Right lobe of liver (tissue), 6 donors: ENCODE measurements around the gene CRAMP1. TPM values are rescaled to one million over a fixed set of nuclear protein-coding genes. Genes with fewer than 3 reads are reported as not detected.

Source experiments
- ATAC-seq, 4 donors: fragments of 200-7000 bp; cut with Tn5 transposase; one replicate each; pipeline ENCODE4 v1.9.1; 2020; ENCODE audit warnings: mild to moderate bottlenecking in 4 of 4, moderate library complexity in 4 of 4
- DNase-seq, 3 donors: peaks; one replicate each; pipeline ENCODE4 v3.0.0-alpha.2; 2020
- H3K27ac ChIP-seq, 3 donors: fragments of 200-600 bp; one replicate each; pipeline ENCODE4 v1.8.0; 2022
- H3K27me3 ChIP-seq, 2 donors: fragments of 200-600 bp; one replicate each; pipeline ENCODE4 v1.8.0; 2022
- H3K36me3 ChIP-seq, 4 donors: fragments of 200-600 bp; sonication (generic) in 1 of 4; one replicate each; pipeline versions ENCODE4 v1.5.1 to v1.8.0; 2017 to 2022; ENCODE audit warnings: control low read depth in 1 of 4
- H3K4me1 ChIP-seq, 4 donors: fragments of 200-600 bp; sonication (generic) in 1 of 4; one replicate each; pipeline versions ENCODE4 v1.5.1 to v1.8.0; 2017 to 2022; ENCODE audit warnings: control low read depth in 1 of 4
- H3K4me3 ChIP-seq, 3 donors: fragments of 200-600 bp; one replicate each; pipeline ENCODE4 v1.8.0; 2022
- H3K9me3 ChIP-seq, 4 donors: fragments of 200-600 bp; sonication (generic) in 1 of 4; one replicate each; pipeline versions ENCODE4 v1.5.1 to v1.8.0; 2017 to 2022; ENCODE audit warnings: control low read depth in 1 of 4
- POLR2A ChIP-seq: fragments of 450-650 bp; IDR thresholded peaks from one replicate; pipeline ENCODE4 v1.6.1; 2017; ENCODE audit warnings: antibody characterized with exemption, mild to moderate bottlenecking
- WGBS: methylation state at CpG from one replicate; pipeline ENCODE4 v1.1.6; 2018; ENCODE audit warnings: low coverage, low lambda C conversion rate; ENCODE audit not compliant: insufficient coverage; ENCODE audit errors: missing lambda C conversion rate; 5-methylcytosine and 5-hydroxymethylcytosine counted together
- intact Hi-C, 2 donors: fragments of 100-400 bp; cut with DNase I; formaldehyde crosslinking; loops; one replicate each; pipeline versions ENCODE4 v1.11.2 to v1.14.1; 2022
- total RNA-seq, 6 experiments: library from RNA; depleted of rRNA in 2 of 6; stranded (reverse); fragments of >200 nt in 2 of 6; fragmentation: NEBNext Ultra II Directional in 3 of 6; extraction: Animal tissue kit (Norgen Biotek cat#: 25700) in 3 of 6; gene quantifications; one replicate each; pipeline versions ENCODE4 v1.1.0 to v1.2.4, GENCODE V29; 2016 to 2023
- TF ChIP-seq, protein P1 (sequence below), 4 donors: fragments of 200-600 bp in 3 of 4; fragments of 450-650 bp in 1 of 4; IDR thresholded peaks; one replicate each; pipeline versions ENCODE4 v1.5.1 to v1.8.0; 2016 to 2022; ENCODE audit warnings: antibody characterized with exemption in 4 of 4, mild to moderate bottlenecking in 2 of 4
- donor health status: DM: no; HTN: yes; CAD: no.
- donor health status: DM: no; HTN: no; CAD: no.
- donor health status: DM: no; HTN: no; CAD: no.
- donor health status: DM: no; HTN: yes; CAD: no.
- donor health status: DM: no; HTN: yes; CAD: no.

CRAMP1 gene
- total RNA-seq, 6 experiments from 2014 or later, result 2.9 to 8.4 (median 5.8) TPM

DNA sequence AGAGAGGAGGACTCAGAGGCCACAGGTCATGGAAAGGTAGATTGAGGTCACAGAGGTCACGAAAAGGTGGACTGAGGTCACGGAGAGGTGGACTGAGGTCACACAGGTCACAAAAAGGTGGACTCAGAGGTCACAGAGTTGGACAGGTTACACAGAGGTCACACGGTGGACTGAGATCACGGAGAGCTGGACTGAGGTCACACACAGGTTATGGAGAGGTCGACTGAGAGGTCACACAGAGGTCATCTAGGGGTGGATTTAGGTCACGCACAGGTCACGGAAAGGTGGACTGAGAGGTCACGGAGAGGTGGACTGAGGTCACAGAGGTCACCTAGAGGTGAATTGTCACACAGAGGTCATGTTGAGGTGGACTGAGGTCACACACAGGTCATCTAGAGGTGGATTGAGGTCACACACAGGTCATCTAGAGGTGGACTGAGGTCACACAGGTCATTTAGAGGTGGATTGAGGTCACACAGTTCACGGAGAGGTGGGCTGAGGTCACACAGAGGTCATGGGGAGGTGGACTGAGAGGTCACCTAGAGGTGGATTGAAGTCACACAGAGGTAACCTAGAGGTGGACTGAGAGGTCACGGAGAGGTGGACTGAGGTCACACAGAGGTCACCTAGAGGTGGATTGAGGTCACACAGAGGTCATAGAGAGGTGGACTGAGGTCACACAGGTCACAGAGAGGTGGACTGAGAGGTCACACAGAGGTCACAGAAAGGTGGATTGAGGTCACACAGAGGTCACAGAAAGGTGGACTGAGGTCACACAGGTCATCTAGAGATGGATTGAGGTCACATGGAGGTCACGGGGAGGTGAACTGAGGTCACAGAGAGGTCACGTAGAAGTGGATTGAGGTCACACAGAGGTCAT, 39.2 kb downstream of the CRAMP1 start:
- Histone ChIP-seq H3K9me3 (no peaks in the 10 kb centered on the region), H3K27me3 (no peaks in the 10 kb centered on the region), H3K27ac (no peak overlapping the region), H3K4me1 (no peaks in the 10 kb centered on the region), H3K4me3 (no peak overlapping the region), H3K36me3 (peaks cover 0 to 46% (median 18%) of the 10 kb centered on the region in 4 donors)
- 66% methylated on average over 10 of the region's 12 CpGs for WGBS
- DNase-seq, result peak in 1 of 3 donors; percentile 40
- intact Hi-C loops, result no loop called here
- no peak for ATAC-seq
- TF ChIP-seq POLR2A, result no peak
- TF ChIP-seq, protein P1, sequence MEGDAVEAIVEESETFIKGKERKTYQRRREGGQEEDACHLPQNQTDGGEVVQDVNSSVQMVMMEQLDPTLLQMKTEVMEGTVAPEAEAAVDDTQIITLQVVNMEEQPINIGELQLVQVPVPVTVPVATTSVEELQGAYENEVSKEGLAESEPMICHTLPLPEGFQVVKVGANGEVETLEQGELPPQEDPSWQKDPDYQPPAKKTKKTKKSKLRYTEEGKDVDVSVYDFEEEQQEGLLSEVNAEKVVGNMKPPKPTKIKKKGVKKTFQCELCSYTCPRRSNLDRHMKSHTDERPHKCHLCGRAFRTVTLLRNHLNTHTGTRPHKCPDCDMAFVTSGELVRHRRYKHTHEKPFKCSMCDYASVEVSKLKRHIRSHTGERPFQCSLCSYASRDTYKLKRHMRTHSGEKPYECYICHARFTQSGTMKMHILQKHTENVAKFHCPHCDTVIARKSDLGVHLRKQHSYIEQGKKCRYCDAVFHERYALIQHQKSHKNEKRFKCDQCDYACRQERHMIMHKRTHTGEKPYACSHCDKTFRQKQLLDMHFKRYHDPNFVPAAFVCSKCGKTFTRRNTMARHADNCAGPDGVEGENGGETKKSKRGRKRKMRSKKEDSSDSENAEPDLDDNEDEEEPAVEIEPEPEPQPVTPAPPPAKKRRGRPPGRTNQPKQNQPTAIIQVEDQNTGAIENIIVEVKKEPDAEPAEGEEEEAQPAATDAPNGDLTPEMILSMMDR (IDR thresholded peaks at IDR 0.05), result no peak

DNA sequence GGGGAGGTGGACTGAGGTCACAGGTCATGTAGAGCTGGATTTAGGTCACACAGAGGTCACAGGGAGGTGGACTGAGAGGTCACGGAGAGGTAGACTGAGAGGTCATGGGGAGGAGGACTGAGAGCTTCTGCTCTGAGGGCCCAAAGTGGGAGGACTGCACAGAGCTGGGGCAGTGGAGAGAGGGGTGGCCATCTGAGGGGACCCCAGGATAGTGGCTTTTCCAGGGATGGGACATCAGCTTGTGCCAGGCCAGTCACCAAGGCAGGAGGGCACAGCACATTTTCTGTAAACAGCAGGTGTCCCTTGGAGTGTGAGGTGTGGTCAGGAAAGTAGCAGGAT, 39.8 kb downstream of the CRAMP1 start:
- Histone ChIP-seq H3K27ac (no peak overlapping the region), H3K27me3 (no peaks in the 10 kb centered on the region), H3K4me3 (no peak overlapping the region), H3K4me1 (no peaks in the 10 kb centered on the region), H3K9me3 (no peaks in the 10 kb centered on the region), H3K36me3 (peaks cover 0 to 51% (median 21%) of the 10 kb centered on the region in 4 donors)
- ATAC-seq, result no peak
- DNase-seq, result no peak
- TF ChIP-seq, protein P1 (IDR thresholded peaks at IDR 0.05), result no peak
- no peak for TF ChIP-seq POLR2A
- WGBS, result 83% methylated on average over 1 of the region's 1 CpG
- intact Hi-C loops, result no loop called here

DNA sequence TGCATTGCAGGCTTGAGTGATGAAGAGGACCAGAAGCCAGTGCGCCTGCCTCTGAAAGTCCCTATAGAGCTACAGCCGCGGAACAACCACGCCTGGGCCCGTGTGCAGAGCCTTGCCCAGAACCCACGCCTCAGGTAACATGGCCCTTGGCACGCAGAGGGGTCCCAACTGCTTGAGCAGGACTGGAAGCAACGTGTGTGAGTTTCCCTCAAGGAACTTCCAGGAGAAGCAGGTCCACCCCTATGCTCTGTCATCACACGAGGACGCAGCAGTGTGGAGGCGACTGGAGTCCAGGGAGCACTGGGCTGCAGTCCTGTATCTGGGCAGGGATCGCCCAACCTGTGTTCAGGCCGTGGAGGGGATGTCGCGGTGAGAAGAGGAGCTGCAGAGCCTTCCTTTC, 40.9 kb downstream of the CRAMP1 start:
- Histone ChIP-seq H3K36me3 (peaks cover 0 to 50% (median 21%) of the 10 kb centered on the region in 4 donors), H3K9me3 (no peaks in the 10 kb centered on the region), H3K27ac (no peak overlapping the region), H3K4me1 (no peaks in the 10 kb centered on the region), H3K27me3 (no peaks in the 10 kb centered on the region), H3K4me3 (no peak overlapping the region)
- DNase-seq, result no peak
- ATAC-seq, result no peak
- intact Hi-C loops, result no loop called here
- TF ChIP-seq, protein P1 (IDR thresholded peaks at IDR 0.05), result no peak
- TF ChIP-seq POLR2A, result no peak
- WGBS, result 92% methylated on average over 4 of the region's 15 CpGs

DNA sequence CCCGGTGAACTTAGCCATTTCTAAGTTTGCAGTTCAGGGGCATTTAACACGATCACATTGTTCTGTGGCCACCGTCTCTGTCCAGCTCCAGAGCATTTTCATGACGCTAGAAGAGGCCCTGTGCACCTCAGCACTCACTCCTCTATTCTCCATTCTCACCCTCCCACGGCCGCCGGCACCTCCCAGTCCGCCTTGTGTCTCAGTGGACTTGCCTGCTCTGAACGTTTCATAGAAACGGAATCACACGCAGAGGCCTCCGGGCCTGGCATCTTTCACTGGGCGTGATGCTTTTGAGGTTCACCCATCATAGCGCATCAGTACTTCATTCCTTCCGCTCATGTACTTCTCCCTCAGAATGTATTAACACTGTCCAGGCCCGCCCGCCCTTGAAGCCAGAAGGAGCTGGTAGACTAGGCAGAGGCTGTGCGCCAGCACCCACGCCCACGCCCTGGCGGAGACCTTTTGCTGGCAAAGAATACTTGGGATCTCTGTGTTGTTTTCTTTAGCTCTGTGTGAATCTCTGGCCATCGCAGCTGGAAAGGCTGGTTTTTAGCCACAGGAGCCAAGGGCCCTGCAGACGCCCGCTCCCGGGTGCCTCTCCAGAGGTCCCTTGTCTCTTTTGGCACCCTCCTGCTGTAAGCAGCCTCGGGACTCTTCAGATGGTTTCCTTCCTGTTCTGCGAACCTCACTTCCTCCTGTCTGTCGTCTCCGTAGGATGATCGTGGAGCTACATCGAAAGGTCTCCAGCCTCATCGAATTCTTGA, 42.5 kb downstream of the CRAMP1 start:
- no peak overlapping the region for H3K4me3 ChIP-seq
- 86% methylated on average over 27 of the region's 32 CpGs for WGBS
- no peaks in the 10 kb centered on the region for H3K27me3 ChIP-seq
- ATAC-seq, result no peak
- H3K36me3 ChIP-seq, result peaks cover 0 to 52% (median 21%) of the 10 kb centered on the region in 4 donors
- no peaks in the 10 kb centered on the region for H3K9me3 ChIP-seq
- H3K4me1 ChIP-seq, result no peaks in the 10 kb centered on the region
- TF ChIP-seq, protein P1 (IDR thresholded peaks at IDR 0.05), result no peak
- TF ChIP-seq POLR2A, result no peak
- no peak for DNase-seq
- H3K27ac ChIP-seq, result no peak overlapping the region
- intact Hi-C loops, result no loop called here
